Measurements from ENCODE around the gene TSPAN9. TPM values are rescaled to one million over a fixed set of nuclear protein-coding genes. Genes with fewer than 3 reads are reported as not detected.

Gene TSPAN9
- polyA plus RNA-seq, 1 donor: 24.9 TPM

- Histone ChIP-seq H3K27ac (ENCODE audit: low read length) (no peak overlapping the region), H3K27me3 (ENCODE audit: control insufficient read depth, insufficient read depth, low read length) (no peaks in the 10 kb centered on the region), H3K4me3 (ENCODE audit: low read length) (no peak overlapping the region), H3K9me3 (ENCODE audit: control insufficient read depth, low read depth, low read length) (peaks cover 11% of the 10 kb centered on the region), H3K36me3 (ENCODE audit: control insufficient read depth, insufficient read depth, low read length) (peaks cover 6% of the 10 kb centered on the region), H3K4me1 (ENCODE audit: control insufficient read depth, insufficient read depth, low read length) (no peaks in the 10 kb centered on the region)
- peak in 1 of 2 donors; percentile 14 for DNase-seq
- no CpG with 5 or more reads among the region's 13 CpGs for WGBS (ENCODE audit: insufficient coverage, low lambda C conversion rate)
These were observed 45.9 kb downstream of the TSPAN9 start for GRCh38 chr12:3122841-3123678.

GRCh38 chr12:3123729-3124128 is 46.5 kb downstream of the TSPAN9 start:
- no peaks in the 10 kb centered on the region for H3K27me3 ChIP-seq (ENCODE audit: control insufficient read depth, insufficient read depth, low read length)
- H3K9me3 ChIP-seq (ENCODE audit: control insufficient read depth, low read depth, low read length): peaks cover 11% of the 10 kb centered on the region
- WGBS (ENCODE audit: insufficient coverage, low lambda C conversion rate): no CpG with 5 or more reads among the region's 4 CpGs
- DNase-seq: no peak
- no peak overlapping the region for H3K27ac ChIP-seq (ENCODE audit: low read length)
- H3K36me3 ChIP-seq (ENCODE audit: control insufficient read depth, insufficient read depth, low read length): peaks cover 6% of the 10 kb centered on the region
- H3K4me1 ChIP-seq (ENCODE audit: control insufficient read depth, insufficient read depth, low read length): no peaks in the 10 kb centered on the region
- H3K4me3 ChIP-seq (ENCODE audit: low read length): no peak overlapping the region

- H3K27ac ChIP-seq (ENCODE audit: low read length): no peak overlapping the region
- no peak for DNase-seq
- no peaks in the 10 kb centered on the region for H3K36me3 ChIP-seq (ENCODE audit: control insufficient read depth, insufficient read depth, low read length)
- no CpG with 5 or more reads among the region's 1 CpG for WGBS (ENCODE audit: insufficient coverage, low lambda C conversion rate)
- H3K4me3 ChIP-seq (ENCODE audit: low read length): no peak overlapping the region
- H3K9me3 ChIP-seq (ENCODE audit: control insufficient read depth, low read depth, low read length): peaks cover 11% of the 10 kb centered on the region
- no peaks in the 10 kb centered on the region for H3K27me3 ChIP-seq (ENCODE audit: control insufficient read depth, insufficient read depth, low read length)
- H3K4me1 ChIP-seq (ENCODE audit: control insufficient read depth, insufficient read depth, low read length): no peaks in the 10 kb centered on the region
These were observed 47.7 kb downstream of the TSPAN9 start for GRCh38 chr12:3124917-3125316.

- no peaks in the 10 kb centered on the region for H3K27me3 ChIP-seq (ENCODE audit: control insufficient read depth, insufficient read depth, low read length)
- no peak overlapping the region for H3K4me3 ChIP-seq (ENCODE audit: low read length)
- H3K4me1 ChIP-seq (ENCODE audit: control insufficient read depth, insufficient read depth, low read length): no peaks in the 10 kb centered on the region
- no peak for DNase-seq
- WGBS (ENCODE audit: insufficient coverage, low lambda C conversion rate): no CpG with 5 or more reads among the region's 5 CpGs
- no peaks in the 10 kb centered on the region for H3K36me3 ChIP-seq (ENCODE audit: control insufficient read depth, insufficient read depth, low read length)
- H3K27ac ChIP-seq (ENCODE audit: low read length): no peak overlapping the region
- H3K9me3 ChIP-seq (ENCODE audit: control insufficient read depth, low read depth, low read length): peaks cover 11% of the 10 kb centered on the region
These were observed 48.5 kb downstream of the TSPAN9 start for GRCh38 chr12:3125674-3126073.

- no CpG with 5 or more reads among the region's 10 CpGs for WGBS (ENCODE audit: insufficient coverage, low lambda C conversion rate)
These were observed 50.7 kb downstream of the TSPAN9 start for GRCh38 chr12:3127832-3128231.

GRCh38 chr12:3128498-3129293 is 51.5 kb downstream of the TSPAN9 start:
- H3K36me3 ChIP-seq (ENCODE audit: control insufficient read depth, insufficient read depth, low read length): no peaks in the 10 kb centered on the region
- no peaks in the 10 kb centered on the region for H3K4me1 ChIP-seq (ENCODE audit: control insufficient read depth, insufficient read depth, low read length)
- no peak for DNase-seq
- no peak overlapping the region for H3K4me3 ChIP-seq (ENCODE audit: low read length)
- WGBS (ENCODE audit: insufficient coverage, low lambda C conversion rate): 100% methylated on average over 1 of the region's 6 CpGs
- H3K9me3 ChIP-seq (ENCODE audit: control insufficient read depth, low read depth, low read length): peaks cover 11% of the 10 kb centered on the region
- no peak overlapping the region for H3K27ac ChIP-seq (ENCODE audit: low read length)
- H3K27me3 ChIP-seq (ENCODE audit: control insufficient read depth, insufficient read depth, low read length): no peaks in the 10 kb centered on the region

More at GRCh38 chr12:3127832-3128231, 50.7 kb downstream of the TSPAN9 start:
- Histone ChIP-seq H3K4me1 (ENCODE audit: control insufficient read depth, insufficient read depth, low read length) (no peaks in the 10 kb centered on the region), H3K27me3 (ENCODE audit: control insufficient read depth, insufficient read depth, low read length) (no peaks in the 10 kb centered on the region), H3K9me3 (ENCODE audit: control insufficient read depth, low read depth, low read length) (peaks cover 11% of the 10 kb centered on the region), H3K4me3 (ENCODE audit: low read length) (no peak overlapping the region), H3K27ac (ENCODE audit: low read length) (no peak overlapping the region), H3K36me3 (ENCODE audit: control insufficient read depth, insufficient read depth, low read length) (no peaks in the 10 kb centered on the region)
- no peak for DNase-seq

GRCh38 chr12:3129301-3130056 is 52.3 kb downstream of the TSPAN9 start:
- Histone ChIP-seq H3K4me1 (ENCODE audit: control insufficient read depth, insufficient read depth, low read length) (no peaks in the 10 kb centered on the region), H3K36me3 (ENCODE audit: control insufficient read depth, insufficient read depth, low read length) (no peaks in the 10 kb centered on the region), H3K27ac (ENCODE audit: low read length) (no peak overlapping the region), H3K9me3 (ENCODE audit: control insufficient read depth, low read depth, low read length) (peaks cover 6% of the 10 kb centered on the region), H3K27me3 (ENCODE audit: control insufficient read depth, insufficient read depth, low read length) (no peaks in the 10 kb centered on the region), H3K4me3 (ENCODE audit: low read length) (no peak overlapping the region)
- DNase-seq: no peak
- WGBS (ENCODE audit: insufficient coverage, low lambda C conversion rate): no CpG with 5 or more reads among the region's 12 CpGs

GRCh38 chr12:3130057-3130830 is 53.1 kb downstream of the TSPAN9 start:
- Histone ChIP-seq H3K4me1 (ENCODE audit: control insufficient read depth, insufficient read depth, low read length) (no peaks in the 10 kb centered on the region), H3K36me3 (ENCODE audit: control insufficient read depth, insufficient read depth, low read length) (no peaks in the 10 kb centered on the region), H3K27ac (ENCODE audit: low read length) (no peak overlapping the region), H3K4me3 (ENCODE audit: low read length) (no peak overlapping the region), H3K27me3 (ENCODE audit: control insufficient read depth, insufficient read depth, low read length) (no peaks in the 10 kb centered on the region), H3K9me3 (ENCODE audit: control insufficient read depth, low read depth, low read length) (no peaks in the 10 kb centered on the region)
- no peak for DNase-seq
- 67% methylated on average over 6 of the region's 24 CpGs for WGBS (ENCODE audit: insufficient coverage, low lambda C conversion rate)

- H3K4me1 ChIP-seq (ENCODE audit: control insufficient read depth, insufficient read depth, low read length): peaks cover 3% of the 10 kb centered on the region
- WGBS (ENCODE audit: insufficient coverage, low lambda C conversion rate): no CpG with 5 or more reads among the region's 13 CpGs
- no peak for DNase-seq
- H3K27me3 ChIP-seq (ENCODE audit: control insufficient read depth, insufficient read depth, low read length): no peaks in the 10 kb centered on the region
- H3K4me3 ChIP-seq (ENCODE audit: low read length): no peak overlapping the region
- no peak overlapping the region for H3K27ac ChIP-seq (ENCODE audit: low read length)
- no peaks in the 10 kb centered on the region for H3K9me3 ChIP-seq (ENCODE audit: control insufficient read depth, low read depth, low read length)
- no peaks in the 10 kb centered on the region for H3K36me3 ChIP-seq (ENCODE audit: control insufficient read depth, insufficient read depth, low read length)
These were observed 54.0 kb downstream of the TSPAN9 start for GRCh38 chr12:3131129-3131528.

All from large intestine (tissue), 3 donors.